ENCODE data around the gene PRELID3B. TPM values are rescaled to one million over a fixed set of nuclear protein-coding genes. Genes with fewer than 3 reads are reported as not detected.
"Not testable (repeated sequence)": the region's sequence is repeated elsewhere in the genome, so short reads cannot be mapped to it uniquely, and the experiment has no call there.

PRELID3B gene
- total RNA-seq, 1 experiment from 2014 or later, result 137 TPM

DNA sequence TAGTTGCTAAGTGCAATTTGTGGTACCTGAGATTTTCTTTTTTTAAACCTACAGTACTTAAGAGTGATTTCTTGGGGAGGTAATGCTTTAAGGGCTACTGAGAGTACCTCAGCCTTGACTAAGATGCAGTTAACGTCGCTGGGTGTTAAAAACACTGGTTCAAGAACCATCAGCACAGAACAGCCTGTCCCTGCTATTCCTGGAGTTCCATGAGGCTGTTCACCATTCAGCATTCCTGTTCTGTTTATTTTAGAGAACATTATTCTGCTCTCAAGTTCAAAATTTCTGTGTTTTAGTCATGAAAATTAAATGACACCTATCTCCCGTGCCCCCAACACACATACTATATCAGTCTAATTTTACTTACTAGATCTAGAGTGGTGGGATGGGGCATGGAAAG is 1.7 kb upstream of the PRELID3B start:
- Histone ChIP-seq H3K4me3 (no peak overlapping the region; the same call in 1 of the 2 replicates), H3F3A (ENCODE audit: insufficient read depth, low read depth) (peaks cover 43% of the 10 kb centered on the region), H3K27ac (peak overlapping the region; percentile 97), H3K4me1 (replicated peaks; ENCODE audit: insufficient read depth) (peaks cover 83% of the 10 kb centered on the region), H3K9me2 (ENCODE audit: insufficient read depth) (no peaks in the 10 kb centered on the region), H3K4me2 (peak overlapping the region; percentile 73), H4K20me1 (ENCODE audit: insufficient read depth) (peaks cover 20% of the 10 kb centered on the region), H3K27me3 (ENCODE audit: insufficient read depth, low read depth) (no peaks in the 10 kb centered on the region), H2AFZ (0 out of 2 replicates have a peak overlapping the region, but pooled peaks have one; percentile 5), H3K79me2 (ENCODE audit: low read depth) (peaks cover 33% of the 10 kb centered on the region), H3K9me3 (ENCODE audit: insufficient read depth, low read depth) (no peaks in the 10 kb centered on the region), H3K36me3 (ENCODE audit: low read depth) (peaks cover 15% of the 10 kb centered on the region)
- intact Hi-C loops (cut with micrococcal nuclease; ENCODE audit: unreplicated experiment), result loop anchor here (5.0 kb wide), 1 partner anchor 43 kb away; no protein-coding TSS in a partner anchor
- ChIA-PET CTCF (no interaction called here), POLR2A (ENCODE audit: unreplicated experiment) (interaction anchor here (0.5 to 1.0 kb wide), 2 partner anchors 12 to 48 kb away, joined by 3 to 10 read pairs; partner anchors contain the start of gene ATP5F1E)
- no peak for DNase-seq
- BruUV-seq (replicated peaks), result no TSS peak
- TF ChIP-seq, protein P1, sequence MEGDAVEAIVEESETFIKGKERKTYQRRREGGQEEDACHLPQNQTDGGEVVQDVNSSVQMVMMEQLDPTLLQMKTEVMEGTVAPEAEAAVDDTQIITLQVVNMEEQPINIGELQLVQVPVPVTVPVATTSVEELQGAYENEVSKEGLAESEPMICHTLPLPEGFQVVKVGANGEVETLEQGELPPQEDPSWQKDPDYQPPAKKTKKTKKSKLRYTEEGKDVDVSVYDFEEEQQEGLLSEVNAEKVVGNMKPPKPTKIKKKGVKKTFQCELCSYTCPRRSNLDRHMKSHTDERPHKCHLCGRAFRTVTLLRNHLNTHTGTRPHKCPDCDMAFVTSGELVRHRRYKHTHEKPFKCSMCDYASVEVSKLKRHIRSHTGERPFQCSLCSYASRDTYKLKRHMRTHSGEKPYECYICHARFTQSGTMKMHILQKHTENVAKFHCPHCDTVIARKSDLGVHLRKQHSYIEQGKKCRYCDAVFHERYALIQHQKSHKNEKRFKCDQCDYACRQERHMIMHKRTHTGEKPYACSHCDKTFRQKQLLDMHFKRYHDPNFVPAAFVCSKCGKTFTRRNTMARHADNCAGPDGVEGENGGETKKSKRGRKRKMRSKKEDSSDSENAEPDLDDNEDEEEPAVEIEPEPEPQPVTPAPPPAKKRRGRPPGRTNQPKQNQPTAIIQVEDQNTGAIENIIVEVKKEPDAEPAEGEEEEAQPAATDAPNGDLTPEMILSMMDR (conservative IDR thresholded peaks at IDR 0.05), result no peak
- no peak for TF ChIP-seq EZH2 (IDR thresholded peaks at IDR 0.05; ENCODE audit: low read depth)

DNA sequence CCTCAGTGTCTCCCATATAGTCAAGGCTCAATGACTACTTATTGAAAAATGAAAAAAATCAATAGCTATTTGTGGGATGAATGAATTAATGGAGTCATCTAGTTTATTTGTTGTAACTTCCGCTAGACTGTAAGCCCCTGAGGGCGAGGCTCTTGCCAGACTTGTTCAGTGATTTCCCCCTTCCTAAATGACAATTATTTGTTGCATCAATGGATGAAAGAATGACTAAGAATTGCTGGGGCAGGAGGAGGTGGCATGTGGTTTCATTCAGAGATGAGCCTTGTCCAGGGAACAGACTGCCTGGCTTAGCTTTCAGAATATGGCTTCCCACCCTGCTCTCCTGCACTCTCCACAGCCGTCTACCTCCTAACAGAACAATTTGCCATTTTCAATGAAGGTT is 1.1 kb upstream of the PRELID3B start:
- H3K9me3 ChIP-seq (ENCODE audit: insufficient read depth, low read depth), result no peaks in the 10 kb centered on the region
- no peaks in the 10 kb centered on the region for H3K27me3 ChIP-seq (ENCODE audit: insufficient read depth, low read depth)
- POLR2A ChIA-PET (ENCODE audit: unreplicated experiment), result interaction anchor here (1.0 kb wide), 1 partner anchor 12 kb away, joined by 10 read pairs; the partner anchor contains the start of gene ATP5F1E
- BruUV-seq (replicated peaks), result no TSS peak
- peaks cover 83% of the 10 kb centered on the region for H3K4me1 ChIP-seq (replicated peaks; ENCODE audit: insufficient read depth)
- peak overlapping the region; percentile 38; the same call in 1 of the 2 replicates for H3K4me3 ChIP-seq
- peaks cover 21% of the 10 kb centered on the region for H4K20me1 ChIP-seq (ENCODE audit: insufficient read depth)
- CTCF ChIA-PET, result no interaction called here
- peaks cover 38% of the 10 kb centered on the region for H3F3A ChIP-seq (ENCODE audit: insufficient read depth, low read depth)
- DNase-seq, result peak in 1 of 2 experiments; percentile 98
- no peak for TF ChIP-seq EZH2 (IDR thresholded peaks at IDR 0.05; ENCODE audit: low read depth)
- TF ChIP-seq, protein P1 (conservative IDR thresholded peaks at IDR 0.05), result no peak
- intact Hi-C loops (cut with micrococcal nuclease; ENCODE audit: unreplicated experiment), result loop anchor here (2.0 to 5.0 kb wide), 2 partner anchors 44 to 155 kb away; no protein-coding TSS in a partner anchor
- 0 out of 2 replicates have a peak overlapping the region, but pooled peaks have one; percentile 59 for H2AFZ ChIP-seq
- H3K79me2 ChIP-seq (ENCODE audit: low read depth), result peaks cover 39% of the 10 kb centered on the region
- peaks cover 18% of the 10 kb centered on the region for H3K36me3 ChIP-seq (ENCODE audit: low read depth)
- H3K9me2 ChIP-seq (ENCODE audit: insufficient read depth), result no peaks in the 10 kb centered on the region
- H3K27ac ChIP-seq, result peak overlapping the region; percentile 97
- peak overlapping the region; percentile 73 for H3K4me2 ChIP-seq

DNA sequence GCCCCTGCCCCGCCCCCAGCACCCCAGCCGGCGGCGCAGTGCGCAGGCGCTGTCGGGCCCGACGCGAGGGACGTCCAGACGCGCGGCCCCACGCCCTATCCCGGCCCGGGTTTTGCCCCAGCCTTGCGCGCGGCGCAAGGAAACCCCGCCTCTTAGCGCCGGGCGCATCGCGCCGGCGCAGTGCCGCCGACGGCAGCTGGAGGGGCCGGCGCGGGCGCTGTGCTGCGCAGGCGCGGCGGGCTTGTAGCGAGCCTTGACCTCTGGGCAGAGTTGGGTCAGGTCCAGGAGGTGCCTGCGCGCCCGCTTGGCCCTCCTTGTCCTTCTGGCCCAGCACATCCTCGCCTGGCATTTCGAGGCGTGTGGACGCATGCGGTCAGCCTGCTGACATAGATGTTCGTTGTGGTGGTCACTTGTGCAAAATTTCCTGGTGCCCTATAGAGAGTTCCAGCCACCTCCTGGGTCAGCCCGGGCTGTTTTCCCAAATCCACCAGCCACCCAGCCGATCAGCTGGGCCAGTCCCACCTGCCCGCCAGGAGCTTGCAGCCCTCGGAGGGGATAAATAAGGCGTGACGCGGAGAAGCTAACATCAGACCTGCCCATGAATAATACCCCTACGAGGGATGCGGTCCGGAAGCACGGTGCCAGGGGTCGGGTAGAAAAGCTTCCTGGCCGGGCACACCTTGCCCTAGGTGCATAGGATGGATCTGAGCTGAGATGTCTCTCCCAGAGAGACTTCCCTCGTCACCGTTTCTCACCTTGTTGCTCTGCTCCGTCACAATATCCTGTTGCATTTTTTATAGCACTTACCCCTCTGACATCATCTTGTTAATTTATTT is 428 bp upstream of the PRELID3B start:
- intact Hi-C loops (cut with micrococcal nuclease; ENCODE audit: unreplicated experiment), result loop anchor here (2.0 to 5.0 kb wide), 2 partner anchors 44 to 154 kb away; no protein-coding TSS in a partner anchor
- Histone ChIP-seq H3K36me3 (ENCODE audit: low read depth) (peaks cover 25% of the 10 kb centered on the region), H3K79me2 (ENCODE audit: low read depth) (peaks cover 46% of the 10 kb centered on the region), H3K4me3 (peak overlapping the region; percentile 90), H2AFZ (peak overlapping the region; percentile 76), H4K20me1 (ENCODE audit: insufficient read depth) (peaks cover 25% of the 10 kb centered on the region), H3K9me3 (ENCODE audit: insufficient read depth, low read depth) (no peaks in the 10 kb centered on the region), H3F3A (ENCODE audit: insufficient read depth, low read depth) (peaks cover 37% of the 10 kb centered on the region), H3K4me1 (replicated peaks; ENCODE audit: insufficient read depth) (peaks cover 81% of the 10 kb centered on the region), H3K9me2 (ENCODE audit: insufficient read depth) (no peaks in the 10 kb centered on the region), H3K4me2 (peak overlapping the region; percentile 82), H3K27ac (peak overlapping the region; percentile 97), H3K27me3 (ENCODE audit: insufficient read depth, low read depth) (no peaks in the 10 kb centered on the region)
- POLR2A ChIA-PET (ENCODE audit: unreplicated experiment), result interaction anchor here (0.5 to 1.0 kb wide), 3 partner anchors 11 to 151 kb away, joined by 3 to 10 read pairs (median 7); partner anchors contain the start of gene ATP5F1E
- CTCF ChIA-PET, result no interaction called here
- BruUV-seq (replicated peaks), result TSS peak; percentile 62
- no peak for TF ChIP-seq EZH2 (IDR thresholded peaks at IDR 0.05; ENCODE audit: low read depth)
- TF ChIP-seq, protein P1 (conservative IDR thresholded peaks at IDR 0.05), result no peak
- peak; percentile 82 to 98 for DNase-seq

- peak overlapping the region; percentile 97 for H3K27ac ChIP-seq
- H2AFZ ChIP-seq, result 0 out of 2 replicates have a peak overlapping the region, but pooled peaks have one; percentile 76
- BruUV-seq (replicated peaks); H3K9me3 ChIP-seq (ENCODE audit: insufficient read depth, low read depth); CTCF ChIA-PET; H3K27me3 ChIP-seq (ENCODE audit: insufficient read depth, low read depth); DNase-seq; H3K9me2 ChIP-seq (ENCODE audit: insufficient read depth): not testable (repeated sequence)
- intact Hi-C loops (cut with micrococcal nuclease; ENCODE audit: unreplicated experiment), result loop anchor here (5.0 kb wide), 1 partner anchor 46 kb away; no protein-coding TSS in a partner anchor
- peak overlapping the region; percentile 90 for H3K4me3 ChIP-seq
- H4K20me1 ChIP-seq (ENCODE audit: insufficient read depth), result peaks cover 40% of the 10 kb centered on the region
- H3F3A ChIP-seq (ENCODE audit: insufficient read depth, low read depth), result peaks cover 39% of the 10 kb centered on the region
- H3K4me2 ChIP-seq, result peak overlapping the region; percentile 82
- H3K36me3 ChIP-seq (ENCODE audit: low read depth), result peaks cover 39% of the 10 kb centered on the region
- POLR2A ChIA-PET (ENCODE audit: unreplicated experiment), result interaction anchor here (0.6 to 0.7 kb wide), 2 partner anchors 9 to 144 kb away, joined by 5 to 6 read pairs; no protein-coding TSS in a partner anchor
- peaks cover 61% of the 10 kb centered on the region for H3K79me2 ChIP-seq (ENCODE audit: low read depth)
- H3K4me1 ChIP-seq (replicated peaks; ENCODE audit: insufficient read depth), result peaks cover 66% of the 10 kb centered on the region
These were observed 1.1 kb downstream of the PRELID3B start for GRCh38 chr20:59041487-59041886.

All from PC-9 (cell line).